Measurements from ENCODE around the gene MEMO1. TPM values are rescaled to one million over a fixed set of nuclear protein-coding genes. Genes with fewer than 3 reads are reported as not detected.

MEMO1 gene
- total RNA-seq, 1 experiment from 2014 or later = 44.7 TPM

DNA sequence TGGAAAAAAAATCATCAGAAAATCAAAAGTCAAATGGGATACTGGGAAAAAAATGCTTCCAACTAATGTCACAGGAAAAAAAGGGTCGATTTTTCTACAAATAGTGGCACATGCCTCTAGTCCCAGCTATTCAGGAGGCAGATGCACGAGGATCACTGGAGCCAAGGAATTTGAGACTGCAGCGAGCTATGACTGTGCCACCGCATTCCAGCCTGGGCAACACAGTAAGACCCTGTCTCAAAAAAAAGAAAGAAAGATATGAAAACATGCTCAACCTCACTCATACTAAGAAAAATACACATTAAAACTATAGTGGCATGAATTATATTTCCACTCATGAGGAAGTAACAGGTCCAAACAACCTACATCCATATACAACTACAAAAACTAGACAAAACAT lies 17.9 kb downstream of the MEMO1 start:
- ChIA-PET POLR2A (no interaction called here), CTCF (no interaction called here)
- H3K79me2 ChIP-seq (ENCODE audit: insufficient read depth, low read length) = peaks cover 91% of the 10 kb centered on the region

More for the DNA sequence above, 17.9 kb downstream of the MEMO1 start:
- peaks cover 0 to 17% of the 10 kb centered on the region in 2 experiments; a peak in 2 of 4 replicates for H3K4me1 ChIP-seq (ENCODE audit: control insufficient read depth in 1 of 2, insufficient read depth in 2 of 2, low read length in 2 of 2)
- TF ChIP-seq ZNF274 (IDR thresholded peaks at IDR 0.05; ENCODE audit: low read depth, low read length) (no peak), SP1 (IDR thresholded peaks at IDR 0.05; ENCODE audit: low read depth) (no peak), POLR2AphosphoS5 (IDR thresholded peaks at IDR 0.05; ENCODE audit: low read depth, low read length) (no peak), POLR2A (IDR thresholded peaks at IDR 0.05; ENCODE audit: borderline replicate concordance, extremely low read depth, insufficient read depth, insufficient read length) (no peak), CBX3 (IDR thresholded peaks at IDR 0.05; ENCODE audit: low read depth) (no peak), CEBPB (IDR thresholded peaks at IDR 0.05; ENCODE audit: low read depth) (no peak), ZFX (IDR thresholded peaks at IDR 0.05) (no peak), RAD21 (IDR thresholded peaks at IDR 0.05; ENCODE audit: low read depth) (no peak), EZH2 (IDR thresholded peaks at IDR 0.05) (no peak), ELF1 (IDR thresholded peaks at IDR 0.05; ENCODE audit: borderline replicate concordance, low read depth) (no peak), JUND (IDR thresholded peaks at IDR 0.05) (no peak), SRF (IDR thresholded peaks at IDR 0.05; ENCODE audit: low read depth) (no peak)
- TF ChIP-seq, protein P1, sequence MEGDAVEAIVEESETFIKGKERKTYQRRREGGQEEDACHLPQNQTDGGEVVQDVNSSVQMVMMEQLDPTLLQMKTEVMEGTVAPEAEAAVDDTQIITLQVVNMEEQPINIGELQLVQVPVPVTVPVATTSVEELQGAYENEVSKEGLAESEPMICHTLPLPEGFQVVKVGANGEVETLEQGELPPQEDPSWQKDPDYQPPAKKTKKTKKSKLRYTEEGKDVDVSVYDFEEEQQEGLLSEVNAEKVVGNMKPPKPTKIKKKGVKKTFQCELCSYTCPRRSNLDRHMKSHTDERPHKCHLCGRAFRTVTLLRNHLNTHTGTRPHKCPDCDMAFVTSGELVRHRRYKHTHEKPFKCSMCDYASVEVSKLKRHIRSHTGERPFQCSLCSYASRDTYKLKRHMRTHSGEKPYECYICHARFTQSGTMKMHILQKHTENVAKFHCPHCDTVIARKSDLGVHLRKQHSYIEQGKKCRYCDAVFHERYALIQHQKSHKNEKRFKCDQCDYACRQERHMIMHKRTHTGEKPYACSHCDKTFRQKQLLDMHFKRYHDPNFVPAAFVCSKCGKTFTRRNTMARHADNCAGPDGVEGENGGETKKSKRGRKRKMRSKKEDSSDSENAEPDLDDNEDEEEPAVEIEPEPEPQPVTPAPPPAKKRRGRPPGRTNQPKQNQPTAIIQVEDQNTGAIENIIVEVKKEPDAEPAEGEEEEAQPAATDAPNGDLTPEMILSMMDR (IDR thresholded peaks at IDR 0.05 in 2 of 3, conservative IDR thresholded peaks at IDR 0.05 in 1 of 3; ENCODE audit: borderline replicate concordance in 1 of 3, insufficient read depth in 1 of 3, low read depth in 2 of 3, low read length in 2 of 3) = no peak
- TF ChIP-seq, protein P2, sequence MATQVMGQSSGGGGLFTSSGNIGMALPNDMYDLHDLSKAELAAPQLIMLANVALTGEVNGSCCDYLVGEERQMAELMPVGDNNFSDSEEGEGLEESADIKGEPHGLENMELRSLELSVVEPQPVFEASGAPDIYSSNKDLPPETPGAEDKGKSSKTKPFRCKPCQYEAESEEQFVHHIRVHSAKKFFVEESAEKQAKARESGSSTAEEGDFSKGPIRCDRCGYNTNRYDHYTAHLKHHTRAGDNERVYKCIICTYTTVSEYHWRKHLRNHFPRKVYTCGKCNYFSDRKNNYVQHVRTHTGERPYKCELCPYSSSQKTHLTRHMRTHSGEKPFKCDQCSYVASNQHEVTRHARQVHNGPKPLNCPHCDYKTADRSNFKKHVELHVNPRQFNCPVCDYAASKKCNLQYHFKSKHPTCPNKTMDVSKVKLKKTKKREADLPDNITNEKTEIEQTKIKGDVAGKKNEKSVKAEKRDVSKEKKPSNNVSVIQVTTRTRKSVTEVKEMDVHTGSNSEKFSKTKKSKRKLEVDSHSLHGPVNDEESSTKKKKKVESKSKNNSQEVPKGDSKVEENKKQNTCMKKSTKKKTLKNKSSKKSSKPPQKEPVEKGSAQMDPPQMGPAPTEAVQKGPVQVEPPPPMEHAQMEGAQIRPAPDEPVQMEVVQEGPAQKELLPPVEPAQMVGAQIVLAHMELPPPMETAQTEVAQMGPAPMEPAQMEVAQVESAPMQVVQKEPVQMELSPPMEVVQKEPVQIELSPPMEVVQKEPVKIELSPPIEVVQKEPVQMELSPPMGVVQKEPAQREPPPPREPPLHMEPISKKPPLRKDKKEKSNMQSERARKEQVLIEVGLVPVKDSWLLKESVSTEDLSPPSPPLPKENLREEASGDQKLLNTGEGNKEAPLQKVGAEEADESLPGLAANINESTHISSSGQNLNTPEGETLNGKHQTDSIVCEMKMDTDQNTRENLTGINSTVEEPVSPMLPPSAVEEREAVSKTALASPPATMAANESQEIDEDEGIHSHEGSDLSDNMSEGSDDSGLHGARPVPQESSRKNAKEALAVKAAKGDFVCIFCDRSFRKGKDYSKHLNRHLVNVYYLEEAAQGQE (IDR thresholded peaks at IDR 0.05; ENCODE audit: low read depth) = no peak
- TF ChIP-seq, protein P3, sequence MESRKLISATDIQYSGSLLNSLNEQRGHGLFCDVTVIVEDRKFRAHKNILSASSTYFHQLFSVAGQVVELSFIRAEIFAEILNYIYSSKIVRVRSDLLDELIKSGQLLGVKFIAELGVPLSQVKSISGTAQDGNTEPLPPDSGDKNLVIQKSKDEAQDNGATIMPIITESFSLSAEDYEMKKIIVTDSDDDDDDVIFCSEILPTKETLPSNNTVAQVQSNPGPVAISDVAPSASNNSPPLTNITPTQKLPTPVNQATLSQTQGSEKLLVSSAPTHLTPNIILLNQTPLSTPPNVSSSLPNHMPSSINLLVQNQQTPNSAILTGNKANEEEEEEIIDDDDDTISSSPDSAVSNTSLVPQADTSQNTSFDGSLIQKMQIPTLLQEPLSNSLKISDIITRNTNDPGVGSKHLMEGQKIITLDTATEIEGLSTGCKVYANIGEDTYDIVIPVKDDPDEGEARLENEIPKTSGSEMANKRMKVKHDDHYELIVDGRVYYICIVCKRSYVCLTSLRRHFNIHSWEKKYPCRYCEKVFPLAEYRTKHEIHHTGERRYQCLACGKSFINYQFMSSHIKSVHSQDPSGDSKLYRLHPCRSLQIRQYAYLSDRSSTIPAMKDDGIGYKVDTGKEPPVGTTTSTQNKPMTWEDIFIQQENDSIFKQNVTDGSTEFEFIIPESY (IDR thresholded peaks at IDR 0.05; ENCODE audit: extremely low read depth, insufficient replicate concordance, low read length) = no peak
- TF ChIP-seq, protein P4, sequence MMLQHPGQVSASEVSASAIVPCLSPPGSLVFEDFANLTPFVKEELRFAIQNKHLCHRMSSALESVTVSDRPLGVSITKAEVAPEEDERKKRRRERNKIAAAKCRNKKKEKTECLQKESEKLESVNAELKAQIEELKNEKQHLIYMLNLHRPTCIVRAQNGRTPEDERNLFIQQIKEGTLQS (IDR thresholded peaks at IDR 0.05) = no peak
- no peaks in the 10 kb centered on the region for H3K9me3 ChIP-seq (ENCODE audit: control insufficient read depth in 1 of 2, insufficient read depth in 1 of 2, low read depth in 1 of 2, low read length in 2 of 2)
- H3K4me2 ChIP-seq (ENCODE audit: low read length) = no peak overlapping the region
- peaks cover 12% of the 10 kb centered on the region; the same call in 1 of the 2 replicates for H4K20me1 ChIP-seq (ENCODE audit: insufficient read depth)
- RAD21 ChIA-PET (ENCODE audit: low non-redundant PET in 1 of 2, low total read pairs in 2 of 2, uncharacterized antibody in 2 of 2, unreplicated experiment in 2 of 2) = no interaction called here
- H3K9me2 ChIP-seq (ENCODE audit: insufficient read depth) = no peaks in the 10 kb centered on the region
- H3K9ac ChIP-seq (ENCODE audit: low read length) = no peak overlapping the region
- ATAC-seq = no peak
- no peak overlapping the region for H3K4me3 ChIP-seq (replicated peaks in 1 of 2; ENCODE audit: low read depth in 1 of 2, low read length in 2 of 2)
- H3K27ac ChIP-seq (ENCODE audit: low read depth, low read length) = no peak overlapping the region
- H3K36me3 ChIP-seq (ENCODE audit: control insufficient read depth in 1 of 2, insufficient read depth in 2 of 2, low read length in 2 of 2) = no peaks in the 10 kb centered on the region
- no peaks in the 10 kb centered on the region for H3K27me3 ChIP-seq (ENCODE audit: insufficient read depth, low read length)
- DNase-seq (ENCODE audit: low read depth, low spot score) = no peak
- intact Hi-C loops (cut with micrococcal nuclease) = no loop called here
- BruUV-seq (replicated peaks) = no TSS peak
- no peak overlapping the region for H2AFZ ChIP-seq (ENCODE audit: low read depth, low read length, poor library complexity, severe bottlenecking)

Data from HCT116 (cell line).